ENCODE measurements around the gene HOXB13.

HOXB13 gene

GRCh38 chr17:48728232-48729231 is at the start of gene HOXB13:
Gene HOXB13 (minus strand): TSS chr17:48728750. CDS start chr17:48728593, 157 bp downstream.
- peak; percentile 30 for DNase-seq

DNA sequence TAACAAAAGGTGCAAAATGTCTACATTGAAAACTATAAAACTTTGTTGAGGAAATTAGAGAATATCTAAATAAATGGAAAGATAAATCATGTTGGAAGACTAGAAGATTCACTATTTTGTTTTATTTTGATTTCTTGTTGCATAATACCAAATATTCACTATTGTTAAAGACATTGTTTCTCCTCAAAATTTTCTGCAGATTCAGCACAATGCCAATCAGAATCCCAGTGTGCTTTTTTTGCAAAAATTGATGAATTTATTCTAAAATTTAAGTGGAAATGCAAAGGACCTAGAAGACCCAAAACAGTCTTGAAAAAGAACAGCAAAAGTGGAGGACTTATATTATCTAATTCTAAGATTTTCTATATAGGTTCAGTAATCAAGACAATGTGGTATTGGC is 48.1 kb upstream of the HOXB13 start:
- DNase-seq = no peak

DNA sequence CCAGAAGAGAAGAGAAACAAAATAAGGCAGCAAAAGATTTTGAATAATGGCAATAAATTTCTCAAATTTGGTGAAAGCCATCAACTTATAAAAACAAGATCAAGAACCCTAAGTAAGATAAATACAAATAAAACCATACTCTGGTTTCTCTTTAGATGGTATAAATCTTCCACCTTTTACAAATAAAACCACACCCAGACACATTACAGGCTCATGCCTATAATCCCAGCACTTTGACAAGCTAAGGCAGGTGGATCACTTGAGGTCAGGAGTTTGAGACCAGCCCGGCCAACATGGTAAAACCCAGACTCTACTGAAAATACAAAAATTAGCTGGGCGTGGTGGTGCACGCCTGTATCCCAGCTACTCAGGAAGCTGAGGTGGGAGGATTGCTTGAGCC is 44.7 kb upstream of the HOXB13 start:
- DNase-seq = no peak

- DNase-seq = no peak
These were observed 42.4 kb upstream of the HOXB13 start for GRCh38 chr17:48770954-48771353.

DNA sequence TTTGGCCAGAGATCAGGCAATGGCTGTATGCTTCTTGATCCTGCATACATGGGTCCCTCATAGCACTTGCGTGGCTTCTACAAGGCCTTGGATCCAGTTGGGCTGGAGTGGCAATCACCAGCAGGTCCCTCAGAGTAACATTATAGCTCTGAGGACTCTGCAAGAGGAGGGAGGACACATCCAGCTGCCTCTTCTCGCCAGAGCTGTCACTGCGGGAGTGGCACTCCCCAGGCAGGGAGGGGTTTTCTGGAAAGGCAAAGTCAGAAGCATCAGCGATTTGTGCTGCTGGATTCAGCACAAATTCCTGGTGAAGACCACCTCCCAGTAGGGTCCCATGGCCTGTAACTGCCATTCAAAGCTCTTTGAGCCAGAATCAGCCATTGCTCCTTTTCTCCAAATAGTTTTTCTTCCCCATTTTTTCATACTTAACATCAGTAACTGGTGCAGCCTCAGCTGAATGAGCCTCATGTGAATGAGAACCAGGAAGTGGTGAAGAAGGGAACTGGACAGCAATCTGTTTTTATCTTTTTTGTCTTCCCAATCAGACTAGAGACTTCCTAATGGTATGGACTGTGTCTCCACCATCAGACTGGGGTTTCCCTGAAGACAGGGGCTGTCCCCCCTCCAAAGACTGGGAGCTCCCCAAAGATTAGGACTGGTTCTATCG is 40.6 kb upstream of the HOXB13 start:
- DNase-seq = no peak

DNA sequence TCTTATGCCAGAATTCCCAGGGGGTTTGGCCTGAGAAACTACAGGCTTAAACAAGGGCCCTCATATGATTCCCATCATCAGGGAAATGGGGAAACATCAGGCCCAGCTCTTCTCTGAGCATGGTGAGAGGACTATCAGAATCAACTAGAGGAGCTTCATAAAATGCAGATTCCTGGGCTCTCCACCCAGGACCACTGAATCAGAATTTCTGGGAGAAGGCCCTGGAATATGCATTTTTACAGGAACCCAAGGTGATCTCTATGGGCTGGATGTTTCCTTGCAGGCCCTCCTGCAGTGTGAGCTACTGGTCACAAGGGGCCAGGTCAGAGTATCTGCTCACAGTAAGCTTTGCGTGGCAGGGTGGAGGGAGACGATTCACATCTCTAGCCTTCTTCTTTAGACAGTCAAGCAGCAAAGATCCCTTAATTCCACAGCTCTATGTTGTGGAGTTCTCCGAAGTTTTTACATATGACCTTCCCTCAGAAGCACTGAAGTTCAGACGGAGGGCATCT is 38.8 kb upstream of the HOXB13 start:
- no peak for DNase-seq

DNA sequence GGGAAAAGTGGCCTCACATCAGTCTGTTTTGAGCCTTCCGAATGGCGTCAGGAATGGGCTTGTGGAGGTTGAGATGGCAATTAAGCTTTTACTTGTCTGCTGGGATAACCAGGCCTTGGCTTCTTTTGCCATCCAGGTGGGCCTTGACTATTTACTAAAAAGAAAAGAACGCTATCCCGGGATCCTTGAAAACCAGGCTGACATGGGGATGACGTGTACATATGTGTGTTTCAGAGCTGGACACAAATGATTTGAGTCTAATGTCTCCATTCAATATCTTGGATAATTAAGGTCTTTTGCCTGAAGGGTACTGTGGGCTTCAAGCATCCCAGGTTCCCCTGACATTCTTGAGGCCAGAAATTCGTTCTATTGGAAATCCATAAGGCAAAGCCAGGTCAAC is 32.6 kb upstream of the HOXB13 start:
- no peak for DNase-seq

DNA sequence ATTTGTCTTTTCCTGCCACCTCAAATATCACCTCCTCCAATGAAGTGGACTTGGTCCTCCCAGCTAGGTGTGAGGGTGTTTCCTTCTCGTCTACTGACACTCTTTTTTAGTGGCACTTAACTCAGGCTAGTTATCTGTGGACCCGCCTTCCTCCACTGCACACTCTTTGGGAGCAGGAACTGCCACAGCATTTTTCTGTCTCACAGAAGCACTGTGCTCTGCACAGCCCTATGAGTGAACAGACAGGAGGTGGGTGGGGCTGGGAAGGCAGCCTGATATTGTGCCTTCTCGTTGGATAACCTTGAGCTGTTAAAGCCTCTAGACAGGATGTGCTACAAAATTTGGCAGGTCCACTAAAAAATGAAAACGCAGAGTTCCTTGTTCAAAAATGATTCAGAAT is 31.9 kb upstream of the HOXB13 start:
- DNase-seq = no peak

DNA sequence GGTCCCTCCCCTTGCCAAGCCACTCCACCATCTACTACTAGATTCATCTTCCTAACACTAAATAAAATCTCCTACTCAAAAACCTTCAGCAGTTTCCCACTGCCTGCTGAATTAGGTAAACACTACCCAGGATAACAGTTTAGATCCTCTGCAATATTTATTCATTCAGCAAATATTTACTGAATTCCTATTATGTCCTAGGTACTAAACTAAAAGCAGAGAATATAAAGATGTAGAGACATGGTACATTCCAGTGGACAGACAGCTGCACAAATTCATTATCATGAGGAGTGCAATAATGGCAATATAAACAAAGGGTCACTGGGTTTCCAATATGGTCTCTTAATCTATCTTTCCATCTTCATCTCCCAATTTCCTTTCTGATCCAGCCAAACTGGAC is 30.7 kb upstream of the HOXB13 start:
- no peak for DNase-seq

DNA sequence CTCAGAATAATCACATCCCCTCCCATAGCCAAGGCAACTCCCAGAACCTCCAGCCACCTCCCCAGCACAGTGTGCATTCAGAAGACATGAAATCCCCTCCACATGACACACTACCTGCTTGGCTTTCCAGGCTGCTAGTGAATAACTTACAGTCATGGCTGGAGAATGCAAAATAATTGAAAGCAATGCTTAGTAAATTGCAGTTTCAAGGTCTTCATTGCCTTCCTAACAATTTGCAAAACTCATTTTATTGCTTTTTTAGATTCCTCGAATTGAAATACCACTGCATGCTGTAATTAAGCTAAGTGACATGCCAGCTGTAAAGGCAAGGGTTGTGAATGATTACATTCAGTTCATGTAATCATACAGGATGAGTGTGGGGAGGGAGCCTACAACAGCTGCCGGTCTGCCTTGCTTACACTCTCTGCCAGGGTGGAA is 29.0 kb upstream of the HOXB13 start:
- DNase-seq = peak; percentile 16

DNA sequence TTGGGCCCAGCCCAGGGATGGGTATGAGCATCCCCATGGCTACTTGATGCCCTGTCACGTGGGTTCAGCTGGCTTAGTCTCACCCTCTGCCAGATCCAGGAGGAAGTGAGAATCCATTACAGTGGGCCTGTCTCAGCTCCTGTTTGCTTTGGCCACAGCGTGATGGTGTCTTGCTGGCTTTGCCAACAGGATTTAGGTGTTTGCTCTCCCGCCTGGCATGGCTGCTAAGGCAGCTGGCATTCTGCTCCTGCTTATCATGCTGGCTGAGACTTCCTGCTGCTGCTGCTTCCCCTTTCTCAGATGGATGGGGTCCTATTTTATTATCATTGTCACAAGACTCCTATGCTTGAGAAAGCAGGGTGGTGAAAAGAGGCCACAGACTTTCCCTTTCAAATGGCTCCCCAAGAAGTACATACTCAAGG is 28.3 kb upstream of the HOXB13 start:
- no peak for DNase-seq

DNA sequence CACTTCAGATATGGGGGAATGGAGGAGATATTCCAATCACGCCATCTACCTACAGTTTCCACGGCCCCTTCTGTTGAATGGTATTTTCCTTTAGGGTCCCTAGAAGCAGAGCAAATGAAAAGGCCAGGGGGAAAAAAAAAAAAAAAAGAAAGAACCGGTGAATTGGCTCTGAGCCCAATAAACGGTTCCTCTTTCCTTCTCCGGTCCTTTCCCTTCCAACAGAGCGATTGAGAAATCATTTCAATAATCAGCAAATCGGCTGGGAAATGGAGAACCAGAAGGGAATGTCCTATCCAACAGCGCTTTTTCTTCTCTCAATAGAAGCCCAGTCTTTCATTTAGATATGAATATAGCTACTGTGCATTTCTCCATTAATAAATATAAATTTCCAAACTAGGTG is 26.8 kb upstream of the HOXB13 start:
- DNase-seq = no peak

- no peak for DNase-seq
These were observed 26.1 kb upstream of the HOXB13 start for GRCh38 chr17:48754500-48755261.

DNA sequence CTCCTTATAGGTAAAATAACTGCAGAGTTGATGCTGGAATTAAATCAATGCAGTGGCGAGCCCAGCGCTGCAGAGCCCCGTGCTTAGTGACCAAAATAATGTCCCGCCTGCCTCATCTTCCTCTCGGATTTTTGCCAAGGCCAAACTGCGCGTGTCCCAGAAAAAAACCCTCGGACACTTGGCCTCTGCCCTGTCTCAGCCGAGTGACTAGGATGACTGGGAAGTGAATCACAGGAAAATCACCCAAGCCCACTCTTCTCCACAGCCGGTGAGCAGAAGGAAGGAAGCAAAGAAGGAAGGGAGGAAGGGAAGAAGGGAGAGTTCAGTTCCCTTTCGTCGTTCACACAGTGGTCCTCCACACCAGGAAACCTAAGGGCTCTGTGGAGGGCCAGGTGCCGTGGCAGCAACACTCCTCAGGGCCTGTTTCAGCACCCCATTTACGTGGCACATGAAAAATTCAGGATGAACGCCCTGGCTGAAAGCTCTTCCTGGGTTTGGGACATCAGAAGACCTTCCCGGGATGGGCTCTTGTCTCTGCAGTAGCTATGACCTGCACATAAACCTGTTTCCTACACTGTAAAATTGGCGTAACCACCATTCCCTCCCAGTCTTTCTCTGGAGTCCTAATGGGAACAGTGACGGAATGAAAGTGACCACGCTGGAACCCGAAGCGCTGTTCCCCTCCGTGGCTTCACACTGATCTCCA is 25.4 kb upstream of the HOXB13 start:
- DNase-seq = peak; percentile 8

- no peak for DNase-seq
These were observed 24.1 kb upstream of the HOXB13 start for GRCh38 chr17:48752399-48753288.

GRCh38 chr17:48751733-48752398 is 23.3 kb upstream of the HOXB13 start:
- DNase-seq = no peak

DNA sequence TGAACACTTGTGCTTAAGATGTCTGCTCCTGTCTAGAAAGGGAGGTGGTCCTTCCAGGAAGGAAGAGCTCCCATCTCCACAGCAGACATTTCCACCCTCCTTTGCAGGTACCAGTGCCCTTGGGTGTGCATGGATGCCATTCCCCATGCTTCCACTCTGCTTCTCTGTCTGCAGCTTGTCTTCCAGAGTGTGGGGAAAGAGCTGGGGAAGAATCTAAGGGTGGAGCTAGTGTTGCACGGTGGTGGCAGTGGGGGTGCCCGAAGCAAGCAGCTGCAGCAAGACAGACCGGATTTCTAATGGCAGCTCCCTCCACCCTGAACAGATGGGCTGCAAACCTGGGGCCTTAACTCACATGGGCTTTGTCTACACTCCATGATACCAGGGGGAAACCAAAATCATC is 22.6 kb upstream of the HOXB13 start:
- DNase-seq = no peak

GRCh38 chr17:48749621-48750553 is 21.3 kb upstream of the HOXB13 start:
- DNase-seq = no peak
